ENCODE measurements around the gene GALNT10.
A peak's percentile ranks its signal among the peaks of the same experiment; 100 is the strongest.
"Not testable (repeated sequence)": the region's sequence is repeated elsewhere in the genome, so short reads cannot be mapped to it uniquely, and the experiment has no call there.

Gene GALNT10

GRCh38 chr5:154352960-154353548, 162.5 kb downstream of the GALNT10 start:
- Histone ChIP-seq H3K27me3 (ENCODE audit: control insufficient read depth, insufficient read depth, low read length) (no peaks in the 10 kb centered on the region), H3K4me1 (ENCODE audit: control insufficient read depth, insufficient read depth, low read length) (peaks cover 30% of the 10 kb centered on the region), H3K4me2 (ENCODE audit: low read length) (no peak overlapping the region), H3K9ac (ENCODE audit: low read depth, low read length) (no peak overlapping the region), H3K36me3 (ENCODE audit: insufficient read depth, low read length) (no peaks in the 10 kb centered on the region), H3K9me3 (replicated peaks; ENCODE audit: low read length) (no peaks in the 10 kb centered on the region), H3K4me3 (ENCODE audit: low read length) (no peak overlapping the region)

GRCh38 chr5:154355129-154355611, 164.6 kb downstream of the GALNT10 start:
- no peak overlapping the region for H3K4me2 ChIP-seq (ENCODE audit: low read length)
- H3K9ac ChIP-seq (ENCODE audit: low read depth, low read length), result no peak overlapping the region
- no peak overlapping the region for H3K4me3 ChIP-seq (ENCODE audit: low read length)
- peaks cover 33% of the 10 kb centered on the region for H3K4me1 ChIP-seq (ENCODE audit: control insufficient read depth, insufficient read depth, low read length)
- H3K9me3 ChIP-seq (replicated peaks; ENCODE audit: low read length), result no peaks in the 10 kb centered on the region
- no peaks in the 10 kb centered on the region for H3K36me3 ChIP-seq (ENCODE audit: insufficient read depth, low read length)
- H3K27me3 ChIP-seq (ENCODE audit: control insufficient read depth, insufficient read depth, low read length), result no peaks in the 10 kb centered on the region

- Histone ChIP-seq H3K36me3 (ENCODE audit: insufficient read depth, low read length) (no peaks in the 10 kb centered on the region), H3K9ac (ENCODE audit: low read depth, low read length) (peak overlapping the region; percentile 40), H3K4me3 (ENCODE audit: low read length) (peak overlapping the region; percentile 18), H3K27me3 (ENCODE audit: control insufficient read depth, insufficient read depth, low read length) (no peaks in the 10 kb centered on the region), H3K4me1 (ENCODE audit: control insufficient read depth, insufficient read depth, low read length) (peaks cover 35% of the 10 kb centered on the region), H3K9me3 (replicated peaks; ENCODE audit: low read length) (no peaks in the 10 kb centered on the region), H3K4me2 (ENCODE audit: low read length) (peak overlapping the region; percentile 46)
Measured at GRCh38 chr5:154356020-154356655, 165.6 kb downstream of the GALNT10 start.

GRCh38 chr5:154356958-154357357, 166.4 kb downstream of the GALNT10 start:
- Histone ChIP-seq H3K9me3 (replicated peaks; ENCODE audit: low read length) (no peaks in the 10 kb centered on the region), H3K27me3 (ENCODE audit: control insufficient read depth, insufficient read depth, low read length) (no peaks in the 10 kb centered on the region), H3K9ac (ENCODE audit: low read depth, low read length) (peak overlapping the region; percentile 40), H3K4me1 (ENCODE audit: control insufficient read depth, insufficient read depth, low read length) (peaks cover 35% of the 10 kb centered on the region), H3K4me3 (ENCODE audit: low read length) (no peak overlapping the region), H3K36me3 (ENCODE audit: insufficient read depth, low read length) (no peaks in the 10 kb centered on the region), H3K4me2 (ENCODE audit: low read length) (no peak overlapping the region)

- Histone ChIP-seq H3K27me3 (ENCODE audit: control insufficient read depth, insufficient read depth, low read length) (no peaks in the 10 kb centered on the region), H3K9me3 (replicated peaks; ENCODE audit: low read length) (no peaks in the 10 kb centered on the region)
Measured at GRCh38 chr5:154358516-154359220, 168.1 kb downstream of the GALNT10 start.

GRCh38 chr5:154359221-154359573, 168.7 kb downstream of the GALNT10 start:
- no peak overlapping the region for H3K4me3 ChIP-seq (ENCODE audit: low read length)
- H3K27me3 ChIP-seq (ENCODE audit: control insufficient read depth, insufficient read depth, low read length), result no peaks in the 10 kb centered on the region
- no peaks in the 10 kb centered on the region for H3K36me3 ChIP-seq (ENCODE audit: insufficient read depth, low read length)
- H3K9me3 ChIP-seq (replicated peaks; ENCODE audit: low read length), result no peaks in the 10 kb centered on the region
- no peak overlapping the region for H3K9ac ChIP-seq (ENCODE audit: low read depth, low read length)
- H3K4me1 ChIP-seq (ENCODE audit: control insufficient read depth, insufficient read depth, low read length), result peaks cover 35% of the 10 kb centered on the region
- no peak overlapping the region for H3K4me2 ChIP-seq (ENCODE audit: low read length)

More at GRCh38 chr5:154358516-154359220, 168.1 kb downstream of the GALNT10 start:
- no peak overlapping the region for H3K4me3 ChIP-seq (ENCODE audit: low read length)
- H3K36me3 ChIP-seq (ENCODE audit: insufficient read depth, low read length), result no peaks in the 10 kb centered on the region
- H3K9ac ChIP-seq (ENCODE audit: low read depth, low read length), result no peak overlapping the region
- no peak overlapping the region for H3K4me2 ChIP-seq (ENCODE audit: low read length)
- H3K4me1 ChIP-seq (ENCODE audit: control insufficient read depth, insufficient read depth, low read length), result peaks cover 35% of the 10 kb centered on the region

- not testable (repeated sequence) for H3K9ac ChIP-seq (ENCODE audit: low read depth, low read length); H3K4me2 ChIP-seq (ENCODE audit: low read length); H3K9me3 ChIP-seq (replicated peaks; ENCODE audit: low read length); H3K27me3 ChIP-seq (ENCODE audit: control insufficient read depth, insufficient read depth, low read length); H3K4me3 ChIP-seq (ENCODE audit: low read length); H3K36me3 ChIP-seq (ENCODE audit: insufficient read depth, low read length)
- peaks cover 36% of the 10 kb centered on the region for H3K4me1 ChIP-seq (ENCODE audit: control insufficient read depth, insufficient read depth, low read length)
Measured at GRCh38 chr5:154360241-154360640, 169.7 kb downstream of the GALNT10 start.

- H3K9ac ChIP-seq (ENCODE audit: low read depth, low read length), result no peak overlapping the region
- peaks cover 46% of the 10 kb centered on the region for H3K4me1 ChIP-seq (ENCODE audit: control insufficient read depth, insufficient read depth, low read length)
- H3K36me3 ChIP-seq (ENCODE audit: insufficient read depth, low read length), result no peaks in the 10 kb centered on the region
- no peaks in the 10 kb centered on the region for H3K9me3 ChIP-seq (replicated peaks; ENCODE audit: low read length)
- H3K27me3 ChIP-seq (ENCODE audit: control insufficient read depth, insufficient read depth, low read length), result no peaks in the 10 kb centered on the region
- H3K4me3 ChIP-seq (ENCODE audit: low read length), result no peak overlapping the region
- H3K4me2 ChIP-seq (ENCODE audit: low read length), result no peak overlapping the region
Measured at GRCh38 chr5:154363411-154363810, 172.9 kb downstream of the GALNT10 start.

GRCh38 chr5:154364771-154365170, 174.2 kb downstream of the GALNT10 start:
- H3K4me3 ChIP-seq (ENCODE audit: low read length), result no peak overlapping the region
- no peaks in the 10 kb centered on the region for H3K27me3 ChIP-seq (ENCODE audit: control insufficient read depth, insufficient read depth, low read length)
- H3K9ac ChIP-seq (ENCODE audit: low read depth, low read length), result no peak overlapping the region
- H3K36me3 ChIP-seq (ENCODE audit: insufficient read depth, low read length), result no peaks in the 10 kb centered on the region
- H3K9me3 ChIP-seq (replicated peaks; ENCODE audit: low read length), result no peaks in the 10 kb centered on the region
- no peak overlapping the region for H3K4me2 ChIP-seq (ENCODE audit: low read length)
- H3K4me1 ChIP-seq (ENCODE audit: control insufficient read depth, insufficient read depth, low read length), result peaks cover 52% of the 10 kb centered on the region

- H3K9ac ChIP-seq (ENCODE audit: low read depth, low read length), result no peak overlapping the region
- H3K4me2 ChIP-seq (ENCODE audit: low read length), result no peak overlapping the region
- no peak overlapping the region for H3K4me3 ChIP-seq (ENCODE audit: low read length)
- no peaks in the 10 kb centered on the region for H3K27me3 ChIP-seq (ENCODE audit: control insufficient read depth, insufficient read depth, low read length)
- H3K36me3 ChIP-seq (ENCODE audit: insufficient read depth, low read length), result no peaks in the 10 kb centered on the region
- H3K4me1 ChIP-seq (ENCODE audit: control insufficient read depth, insufficient read depth, low read length), result peaks cover 60% of the 10 kb centered on the region
- H3K9me3 ChIP-seq (replicated peaks; ENCODE audit: low read length), result no peaks in the 10 kb centered on the region
Measured at GRCh38 chr5:154365823-154366222, 175.3 kb downstream of the GALNT10 start.

- peaks cover 65% of the 10 kb centered on the region for H3K4me1 ChIP-seq (ENCODE audit: control insufficient read depth, insufficient read depth, low read length)
Measured at GRCh38 chr5:154366353-154366752, 175.8 kb downstream of the GALNT10 start.

More at GRCh38 chr5:154366353-154366752, 175.8 kb downstream of the GALNT10 start:
- Histone ChIP-seq H3K9ac (ENCODE audit: low read depth, low read length) (no peak overlapping the region), H3K9me3 (replicated peaks; ENCODE audit: low read length) (no peaks in the 10 kb centered on the region), H3K4me3 (ENCODE audit: low read length) (no peak overlapping the region), H3K36me3 (ENCODE audit: insufficient read depth, low read length) (no peaks in the 10 kb centered on the region), H3K4me2 (ENCODE audit: low read length) (peak overlapping the region; percentile 18), H3K27me3 (ENCODE audit: control insufficient read depth, insufficient read depth, low read length) (no peaks in the 10 kb centered on the region)

All from skeletal muscle satellite cell (primary cell).